Kasumi-1 (cell line): Measurements from ENCODE around the gene SLC4A4.
"Not testable (repeated sequence)": the region's sequence is repeated elsewhere in the genome, so short reads cannot be mapped to it uniquely, and the experiment has no call there.

Experiments used
- DNase-seq, 2 experiments: peaks; one replicate each; lab custom pipeline; 2025; lab: John Stamatoyannopoulos, UW

Gene SLC4A4

DNA sequence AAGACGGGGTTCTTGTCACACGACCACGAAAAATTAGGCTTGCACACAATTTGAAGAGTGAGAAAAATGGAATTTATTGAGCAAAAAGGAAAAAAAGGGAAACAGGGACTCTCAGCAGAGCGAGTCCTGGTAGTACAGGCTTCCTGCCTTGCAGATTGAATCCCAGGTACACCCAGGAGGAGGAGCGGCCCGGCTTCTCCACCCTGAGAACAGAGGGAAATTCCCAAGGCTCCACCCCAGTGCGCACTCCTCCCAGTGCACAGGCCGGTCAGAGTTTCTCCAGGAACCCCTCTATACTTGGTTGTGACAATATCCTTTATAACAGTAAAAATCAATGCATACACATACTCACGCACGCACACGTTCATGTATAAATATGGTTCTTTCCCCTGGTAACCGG lies 22.0 kb downstream of the SLC4A4 start:
- no peak for DNase-seq

DNA sequence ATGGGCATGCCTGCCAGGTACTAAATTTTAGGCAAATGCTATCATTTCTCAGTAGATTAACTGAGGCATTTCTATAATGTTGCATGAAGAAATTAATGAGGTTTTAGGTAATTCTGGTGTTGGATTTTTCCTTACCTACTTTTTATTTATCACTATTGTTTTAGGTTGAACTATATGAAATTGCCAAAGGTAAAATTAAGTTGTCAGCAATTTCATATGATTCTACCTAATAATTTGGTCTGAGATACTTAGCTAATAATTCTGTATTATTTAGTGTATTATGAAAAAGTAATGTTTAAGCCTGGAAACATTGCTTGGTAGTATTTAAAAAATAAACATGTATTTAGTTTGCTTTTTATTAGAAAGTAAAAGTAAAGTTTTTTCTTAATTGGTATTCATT lies 22.7 kb downstream of the SLC4A4 start:
- no peak for DNase-seq

DNA sequence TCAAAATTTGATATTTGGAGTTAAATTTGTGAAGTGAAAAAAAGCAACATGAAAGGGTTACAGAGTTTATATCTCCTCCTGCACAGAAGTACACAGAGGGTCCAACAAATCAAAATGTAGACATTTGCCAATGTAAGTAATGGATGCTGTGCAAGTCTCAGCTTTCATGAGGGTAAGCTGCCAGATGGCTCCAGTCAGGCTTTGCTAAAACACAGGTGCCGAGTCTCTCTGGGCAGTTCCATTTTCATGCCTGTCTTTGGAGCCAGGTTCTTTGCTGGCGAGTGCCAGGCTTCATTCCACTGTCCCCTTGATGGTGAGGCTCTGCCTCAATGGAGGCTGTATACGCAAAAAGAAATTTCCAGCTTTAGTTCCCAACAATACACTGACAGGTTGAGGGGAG lies 27.9 kb downstream of the SLC4A4 start:
- DNase-seq, result no peak

- no peak for DNase-seq
These were observed 28.7 kb downstream of the SLC4A4 start for GRCh38 chr4:71367546-71367945.

DNA sequence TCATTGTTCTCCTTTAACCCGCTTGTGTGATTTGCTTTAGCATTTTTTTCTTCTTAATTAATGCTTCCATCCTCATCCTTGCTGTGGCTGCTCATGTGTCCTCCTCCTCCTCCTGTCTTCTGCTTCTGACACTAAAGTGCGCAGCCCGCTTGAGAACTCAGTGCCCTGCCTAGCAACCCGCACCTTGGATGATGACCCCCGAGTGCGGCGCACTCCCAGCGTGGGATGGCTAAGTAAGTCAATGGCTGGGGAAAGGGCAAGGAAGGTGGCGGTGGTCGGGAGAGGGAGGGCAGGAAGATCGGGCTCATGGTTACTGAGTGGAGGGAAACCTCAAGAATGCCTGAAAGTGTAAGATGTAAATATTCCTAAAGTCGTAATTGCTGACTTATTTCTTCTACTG lies 30.1 kb downstream of the SLC4A4 start:
- no peak for DNase-seq

GRCh38 chr4:71369536-71369935 lies 30.7 kb downstream of the SLC4A4 start:
- DNase-seq, result no peak

DNA sequence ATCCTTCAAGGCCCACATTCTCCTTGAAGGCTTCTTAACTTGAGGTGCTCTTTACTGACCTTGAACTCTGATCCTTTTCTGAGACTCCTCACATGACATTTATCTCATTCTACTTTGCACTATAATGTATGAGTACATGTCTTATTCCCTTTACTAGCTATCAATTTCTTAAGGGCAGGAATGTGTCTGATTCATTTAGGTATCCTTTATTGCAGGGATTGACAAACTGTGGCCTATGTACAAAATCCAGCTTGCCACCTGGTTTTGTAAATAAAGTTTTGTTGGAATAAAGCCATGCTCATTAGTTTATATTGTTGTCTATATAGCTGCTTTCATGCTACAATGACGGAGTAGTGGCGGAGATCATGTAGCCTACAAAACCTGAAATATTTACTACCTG lies 36.7 kb downstream of the SLC4A4 start:
- no peak for DNase-seq

GRCh38 chr4:71377561-71377960 lies 38.7 kb downstream of the SLC4A4 start:
- DNase-seq, result no peak

DNA sequence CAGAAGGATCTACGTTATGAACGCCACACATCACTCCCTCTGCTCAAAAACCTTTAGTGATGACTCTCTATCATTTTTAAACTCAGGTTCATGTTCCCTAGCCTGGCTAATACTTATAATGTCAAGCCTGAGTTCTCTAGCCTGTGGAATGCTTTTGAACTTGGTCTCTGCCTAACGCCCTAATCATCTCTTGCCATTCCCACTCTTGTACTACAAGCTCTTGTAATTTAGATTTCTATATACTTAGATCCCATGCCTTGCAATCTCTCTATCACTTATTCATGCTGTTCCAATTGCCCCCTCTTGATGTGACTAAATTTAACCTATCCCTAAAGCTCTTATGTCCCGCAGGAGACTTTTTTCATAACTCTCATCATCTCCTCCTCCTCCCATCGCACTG lies 40.3 kb downstream of the SLC4A4 start:
- no peak for DNase-seq

GRCh38 chr4:71380788-71381187 lies 42.0 kb downstream of the SLC4A4 start:
- no peak for DNase-seq

DNA sequence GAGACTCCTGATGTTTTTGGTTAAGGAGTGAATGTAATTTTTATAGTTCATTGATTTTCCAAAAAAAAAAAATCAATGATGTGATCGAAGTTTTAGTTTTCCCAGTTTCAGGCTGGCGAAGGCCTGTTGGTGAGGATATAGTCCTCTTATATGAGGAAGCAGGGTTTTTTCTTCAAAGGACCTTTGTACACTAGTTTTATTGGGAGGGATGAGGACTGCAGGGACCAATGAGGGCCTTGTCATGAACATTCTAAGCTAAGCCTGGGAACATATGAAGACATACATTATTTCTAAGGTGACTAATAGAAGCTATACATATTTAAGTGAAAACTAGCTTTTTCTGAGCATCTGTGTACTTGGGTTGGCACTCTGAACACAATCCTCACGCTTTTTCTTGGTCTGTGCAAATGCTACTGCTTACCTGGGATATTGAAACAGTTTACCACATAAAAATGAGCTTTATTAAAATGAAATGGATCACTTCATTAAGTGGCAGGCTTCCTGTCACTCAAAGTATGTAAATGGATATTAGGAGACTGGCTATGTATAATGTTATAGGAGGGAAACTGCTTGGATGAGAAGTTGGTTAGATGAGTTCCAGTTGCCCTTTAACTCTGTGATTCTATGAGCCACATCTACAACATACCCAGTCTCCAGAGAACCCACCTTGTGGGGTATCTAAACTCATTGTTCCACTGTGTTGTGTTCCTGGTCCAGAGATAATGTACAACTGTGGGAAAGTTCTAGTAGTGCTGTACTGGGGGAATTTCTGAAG lies 43.5 kb downstream of the SLC4A4 start:
- no peak for DNase-seq

DNA sequence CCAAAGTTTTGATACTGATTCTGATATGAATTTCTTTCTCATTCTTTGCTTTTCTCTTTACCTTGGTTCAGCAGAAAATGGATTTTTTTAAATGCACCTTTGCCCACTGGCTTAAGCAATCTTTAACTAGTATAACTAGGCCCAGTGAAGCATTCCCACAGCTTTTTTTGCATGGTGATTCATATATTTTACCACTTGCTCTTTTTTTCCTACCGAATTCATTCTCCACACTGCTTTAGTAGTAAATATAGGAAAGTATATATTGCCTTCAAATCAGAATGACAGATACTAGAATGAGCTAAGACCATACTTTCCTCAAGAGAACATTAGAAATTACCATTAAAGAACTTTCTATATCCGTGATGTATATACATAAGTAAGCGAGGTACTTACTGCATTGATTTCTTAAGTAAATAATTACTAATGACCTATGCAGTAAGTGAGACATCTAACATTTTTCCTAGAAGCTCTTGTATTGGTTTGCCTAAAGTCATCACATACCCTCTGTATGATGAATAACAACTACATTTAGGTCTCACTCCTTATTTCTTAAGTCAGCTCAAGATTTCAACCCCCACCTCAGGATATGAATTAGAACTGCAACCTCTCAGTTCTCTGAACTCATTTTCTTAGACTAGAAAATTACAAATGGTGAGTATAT lies 44.2 kb downstream of the SLC4A4 start:
- DNase-seq, result no peak

- DNase-seq, result no peak
These were observed 45.2 kb downstream of the SLC4A4 start for GRCh38 chr4:71383984-71384383.

DNA sequence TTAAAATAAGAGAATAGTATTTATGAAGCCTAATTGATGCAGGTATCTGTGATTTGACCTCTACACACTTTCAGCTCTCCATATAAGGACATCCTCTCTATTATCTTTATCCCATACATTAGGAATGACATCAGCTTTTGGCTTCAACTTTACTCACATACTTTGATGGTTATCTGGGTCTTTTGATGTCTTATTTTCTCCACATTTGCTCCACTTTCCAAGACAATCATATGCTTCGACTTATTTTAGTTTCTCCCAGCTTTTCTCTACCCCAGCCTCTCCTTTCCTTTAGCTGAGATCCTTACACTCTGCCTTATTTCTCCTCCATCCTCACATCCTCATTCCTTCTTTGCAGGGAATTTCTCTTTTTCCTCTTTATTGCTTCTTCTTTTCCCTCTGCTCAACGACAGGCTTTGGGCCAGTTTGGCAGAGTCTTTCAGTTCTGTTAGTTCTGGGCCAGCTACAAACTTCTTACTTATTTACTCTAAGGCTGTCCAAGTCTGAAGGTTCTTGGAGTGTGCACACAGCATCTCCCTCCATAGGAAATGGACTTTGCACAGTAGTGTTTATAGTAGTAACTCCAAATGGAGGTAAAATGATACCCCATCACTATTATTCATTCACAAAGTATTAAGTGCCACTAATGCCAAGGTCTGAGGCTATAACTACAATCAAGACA lies 50.5 kb downstream of the SLC4A4 start:
- DNase-seq, result no peak

GRCh38 chr4:71392109-71392508 lies 53.3 kb downstream of the SLC4A4 start:
- DNase-seq, result no peak

DNA sequence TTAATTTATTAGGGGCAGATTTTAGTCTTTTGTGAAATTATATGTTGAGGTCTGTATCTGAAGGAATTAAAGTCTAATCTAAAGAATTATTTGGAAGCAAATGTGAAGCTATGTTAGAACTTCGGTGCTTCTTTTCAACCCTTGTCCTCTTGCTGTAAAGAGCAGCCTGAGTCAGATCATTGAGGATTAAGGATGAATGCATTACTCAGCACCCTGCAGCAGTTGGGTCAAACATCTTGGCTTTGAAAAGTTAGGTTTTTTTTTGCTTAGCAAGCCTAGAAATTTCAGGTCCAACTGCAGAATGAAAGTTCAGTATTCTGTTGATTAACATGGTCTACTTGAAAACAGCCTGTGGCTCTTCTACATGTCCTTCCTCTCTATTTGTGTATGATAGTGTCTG lies 57.6 kb downstream of the SLC4A4 start:
- DNase-seq, result no peak

GRCh38 chr4:71400810-71401209 lies 62.0 kb downstream of the SLC4A4 start:
- DNase-seq, result no peak

- DNase-seq, result no peak
These were observed 63.8 kb downstream of the SLC4A4 start for GRCh38 chr4:71402616-71403015.

DNA sequence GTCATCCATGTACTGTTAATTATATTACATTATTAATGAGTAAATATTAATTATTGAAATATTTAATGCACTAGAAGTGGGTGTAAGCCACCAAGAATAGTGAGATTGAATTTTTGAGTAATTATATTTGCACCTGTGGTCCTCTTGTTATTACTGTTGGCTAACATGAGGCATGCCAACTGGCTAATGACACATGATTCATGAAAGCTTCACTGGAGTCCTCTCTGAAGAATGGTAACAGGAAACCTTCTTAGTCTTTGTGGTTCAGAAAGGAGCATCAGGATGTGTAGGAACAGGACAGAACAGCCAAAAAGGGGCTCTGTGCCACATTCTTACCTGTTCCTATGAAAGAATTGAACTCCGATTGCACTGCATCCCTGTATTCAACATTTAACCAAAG lies 65.2 kb downstream of the SLC4A4 start:
- DNase-seq, result no peak

- DNase-seq, result no peak
These were observed 67.0 kb downstream of the SLC4A4 start for GRCh38 chr4:71405791-71406190.

DNA sequence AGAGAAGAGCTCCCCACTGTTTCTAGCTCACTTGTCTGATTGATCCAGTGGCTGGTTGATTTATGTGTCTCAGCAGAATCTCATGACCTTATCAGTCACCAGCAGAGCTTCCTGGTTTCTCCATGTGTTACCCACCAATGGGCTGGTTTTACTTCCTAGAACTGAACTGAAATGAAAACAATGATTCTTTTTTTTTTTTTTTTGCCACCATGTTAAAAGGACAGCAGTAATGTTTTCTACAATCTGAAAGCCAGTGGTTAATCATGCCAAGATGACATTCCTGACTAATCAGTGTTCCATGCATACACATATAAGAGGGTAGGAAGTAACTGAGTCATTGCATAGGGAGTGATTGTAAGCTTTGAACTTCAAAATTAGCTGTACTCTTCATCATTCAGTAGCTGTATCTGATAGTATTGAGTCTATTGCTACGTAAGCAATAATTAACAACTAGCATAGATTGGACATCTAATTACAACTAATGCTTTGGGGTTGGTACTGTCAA lies 67.7 kb downstream of the SLC4A4 start:
- peak in 1 of 2 experiments; percentile 9 for DNase-seq

DNA sequence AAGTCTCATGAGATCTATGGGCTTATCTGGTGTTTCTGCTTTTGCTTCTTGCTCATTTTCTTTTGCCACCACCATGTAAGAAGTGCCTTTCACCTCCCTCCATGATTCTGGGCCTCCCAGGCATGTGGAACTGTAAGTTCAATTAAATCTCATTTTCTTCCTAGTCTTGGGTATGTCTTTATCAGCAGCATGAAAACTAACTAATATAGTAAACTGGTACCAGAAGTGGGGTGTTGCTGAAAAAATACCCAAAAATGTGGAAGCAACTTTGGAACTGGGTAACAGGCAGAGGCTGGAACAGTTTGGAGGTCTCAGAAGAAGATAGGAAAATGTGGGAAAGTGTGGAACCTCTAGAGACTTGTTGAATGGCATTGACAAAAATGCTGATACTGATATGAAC lies 70.1 kb downstream of the SLC4A4 start:
- not testable (repeated sequence) for DNase-seq

DNA sequence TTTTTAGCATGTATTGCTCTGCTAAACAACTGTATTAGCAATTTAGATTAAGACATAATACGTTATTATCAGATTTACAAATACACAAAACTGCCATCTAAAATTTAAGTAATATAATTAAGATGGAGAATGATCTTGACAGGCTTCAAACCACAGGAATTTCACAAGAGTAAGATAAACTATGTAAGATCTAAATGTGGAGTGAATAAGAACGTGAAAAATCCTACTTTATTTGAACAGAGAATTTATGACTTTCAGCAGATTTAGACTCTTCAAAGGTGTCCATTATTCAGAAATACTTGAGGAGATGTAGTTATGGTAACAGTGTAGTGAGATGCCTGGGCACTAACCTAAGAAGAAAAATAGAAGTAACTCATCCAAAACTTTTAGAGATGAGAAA lies 73.2 kb downstream of the SLC4A4 start:
- DNase-seq, result no peak
